Measurements from ENCODE around the gene GPD1L.

- TF ChIP-seq CTCF (IDR thresholded peaks at IDR 0.05 in 4 of 5, conservative IDR thresholded peaks at IDR 0.05 in 1 of 5) (no peak), POLR2A (IDR thresholded peaks at IDR 0.05) (no peak)
These were observed 20.0 kb upstream of the GPD1L start for GRCh38 chr3:32086464-32086863.

All from gastrocnemius medialis (tissue), 4 donors.